Fibroblast of gingiva (primary cell): ENCODE data around the gene PPP1R12B.
A peak's percentile ranks its signal among the peaks of the same experiment; 100 is the strongest.
"Not testable (repeated sequence)": the region's sequence is repeated elsewhere in the genome, so short reads cannot be mapped to it uniquely, and the experiment has no call there.

ENCODE experiments used
- DNase-seq: peaks from one replicate; pipeline ENCODE4 v3.0.0-alpha.2; 2011; ENCODE audit warnings: low read depth

PPP1R12B gene

GRCh38 chr1:202452508-202452907 lies 104.0 kb downstream of the PPP1R12B start:
- no peak for DNase-seq

GRCh38 chr1:202456372-202457169 lies 108.1 kb downstream of the PPP1R12B start:
- peak; percentile 40 for DNase-seq

GRCh38 chr1:202458651-202459050 lies 110.2 kb downstream of the PPP1R12B start:
- DNase-seq: not testable (repeated sequence)

- peak; percentile 16 for DNase-seq
Observed at GRCh38 chr1:202459470-202460142, 111.1 kb downstream of the PPP1R12B start.

- peak; percentile 52 for DNase-seq
Observed at GRCh38 chr1:202460143-202460495, 111.6 kb downstream of the PPP1R12B start.

- DNase-seq: no peak
Observed at GRCh38 chr1:202462342-202463076, 114.0 kb downstream of the PPP1R12B start.

- peak; percentile 3 for DNase-seq
Observed at GRCh38 chr1:202464153-202464742, 115.7 kb downstream of the PPP1R12B start.

GRCh38 chr1:202465644-202466270 lies 117.3 kb downstream of the PPP1R12B start:
- not testable (repeated sequence) for DNase-seq

- not testable (repeated sequence) for DNase-seq
Observed at GRCh38 chr1:202466339-202466738, 117.8 kb downstream of the PPP1R12B start.

- not testable (repeated sequence) for DNase-seq
Observed at GRCh38 chr1:202467381-202467780, 118.9 kb downstream of the PPP1R12B start.

- not testable (repeated sequence) for DNase-seq
Observed at GRCh38 chr1:202468695-202469094, 120.2 kb downstream of the PPP1R12B start.

GRCh38 chr1:202469123-202469522 lies 120.6 kb downstream of the PPP1R12B start:
- not testable (repeated sequence) for DNase-seq

GRCh38 chr1:202471246-202471645 lies 122.7 kb downstream of the PPP1R12B start:
- DNase-seq: no peak

- not testable (repeated sequence) for DNase-seq
Observed at GRCh38 chr1:202472347-202473124, 124.0 kb downstream of the PPP1R12B start.

GRCh38 chr1:202473266-202474045 lies 125.0 kb downstream of the PPP1R12B start:
- DNase-seq: not testable (repeated sequence)

- DNase-seq: not testable (repeated sequence)
Observed at GRCh38 chr1:202479661-202480060, 131.2 kb downstream of the PPP1R12B start.

- DNase-seq: not testable (repeated sequence)
Observed at GRCh38 chr1:202480640-202481039, 132.1 kb downstream of the PPP1R12B start.

- DNase-seq: not testable (repeated sequence)
Observed at GRCh38 chr1:202483362-202483761, 134.9 kb downstream of the PPP1R12B start.

GRCh38 chr1:202484032-202484431 lies 135.5 kb downstream of the PPP1R12B start:
- not testable (repeated sequence) for DNase-seq

GRCh38 chr1:202484820-202485219 lies 136.3 kb downstream of the PPP1R12B start:
- not testable (repeated sequence) for DNase-seq
